WTC11 (cell line): ENCODE results near the gene NEDD4. TPM values are rescaled to one million over a fixed set of nuclear protein-coding genes. Genes with fewer than 3 reads are reported as not detected.

Source experiments
- ATAC-seq: fragments of 200-7000 bp; cut with Tn5 transposase; 2 replicates; pipeline ENCODE4 v1.10.0; 2021; ENCODE audit warnings: mild to moderate bottlenecking, moderate library complexity
- CTCF ChIA-PET: fragments of 300-600 bp; sonication (Branson Sonifier 250); formaldehyde crosslinking; loops from one replicate; lab custom pipeline; 2021; ENCODE audit warnings: antibody characterized with exemption; lab: Charles Lee
- POLR2A ChIA-PET: fragments of 350-600 bp; sonication (Branson Sonifier 250); formaldehyde crosslinking; loops from one replicate; lab custom pipeline; 2021; ENCODE audit warnings: antibody characterized with exemption; lab: Charles Lee
- DNase-seq: peaks from one replicate; pipeline ENCODE4 v3.0.0; 2021; ENCODE audit warnings: low spot score
- H3K27ac Mint-ChIP-seq: 2 replicates; pipeline ENCODE4 v1.8.0; 2021; ENCODE audit warnings: mixed read lengths
- H3K27me3 Mint-ChIP-seq: 2 replicates; pipeline ENCODE4 v1.8.0; 2021; ENCODE audit warnings: low read depth, mild to moderate bottlenecking, moderate library complexity, mixed read lengths
- H3K36me3 Mint-ChIP-seq: 2 replicates; pipeline ENCODE4 v1.8.0; 2021; ENCODE audit warnings: mixed read lengths
- H3K4me1 Mint-ChIP-seq: 2 replicates; pipeline ENCODE4 v1.8.0; 2022; ENCODE audit warnings: mixed read lengths
- H3K4me3 Mint-ChIP-seq: 2 replicates; pipeline ENCODE4 v1.8.0; 2021; ENCODE audit warnings: mild to moderate bottlenecking, moderate library complexity, mixed read lengths
- H3K9me3 Mint-ChIP-seq: 2 replicates; pipeline ENCODE4 v1.8.0; 2021; ENCODE audit warnings: mixed read lengths
- ARID4B ChIP-seq: sonication (generic); formaldehyde crosslinking; IDR thresholded peaks from 2 replicates; pipeline ENCODE4 v1.8.0; 2023; ENCODE audit warnings: missing genetic modification reagents, mild to moderate bottlenecking, borderline replicate concordance
- ATF1 ChIP-seq: sonication (generic); formaldehyde crosslinking; IDR thresholded peaks from 2 replicates; pipeline ENCODE4 v1.8.1; 2023; ENCODE audit warnings: mild to moderate bottlenecking, moderate library complexity, missing genetic modification reagents
- E2F1 ChIP-seq: sonication (generic); formaldehyde crosslinking; IDR thresholded peaks from 2 replicates; pipeline ENCODE4 v1.8.0; 2022; ENCODE audit warnings: mild to moderate bottlenecking, missing genetic modification reagents
- E2F5 ChIP-seq: sonication (generic); formaldehyde crosslinking; IDR thresholded peaks from 2 replicates; pipeline ENCODE4 v1.8.1; 2022; ENCODE audit warnings: mild to moderate bottlenecking, moderate library complexity, missing genetic modification reagents
- FOXP1 ChIP-seq: sonication (generic); formaldehyde crosslinking; IDR thresholded peaks from 2 replicates; pipeline ENCODE4 v1.8.0; 2022; ENCODE audit warnings: missing genetic modification reagents, mild to moderate bottlenecking, moderate library complexity, borderline replicate concordance
- GABPB1 ChIP-seq: sonication (generic); formaldehyde crosslinking; IDR thresholded peaks from 2 replicates; pipeline ENCODE4 v1.8.1; 2023; ENCODE audit warnings: mild to moderate bottlenecking, missing genetic modification reagents
- GRHL2 ChIP-seq: fragments of 250-450 bp; sonication (Bioruptor Pico); IDR thresholded peaks from 2 replicates; pipeline ENCODE4 v1.8.0; 2022; ENCODE audit warnings: mild to moderate bottlenecking, moderate library complexity; ENCODE audit not compliant: insufficient replicate concordance, severe bottlenecking
- HMGA2 ChIP-seq: fragments of 250-450 bp; sonication (Bioruptor Pico); IDR thresholded peaks from 2 replicates; pipeline ENCODE4 v1.4.0; 2021; ENCODE audit warnings: mild to moderate bottlenecking, moderate library complexity
- HMGXB4 ChIP-seq: sonication (generic); formaldehyde crosslinking; IDR thresholded peaks from 2 replicates; pipeline ENCODE4 v1.8.1; 2023; ENCODE audit warnings: mild to moderate bottlenecking, moderate library complexity, missing genetic modification reagents
- IRF1 ChIP-seq: sonication (generic); formaldehyde crosslinking; IDR thresholded peaks from 2 replicates; pipeline ENCODE4 v1.8.0; 2023; ENCODE audit warnings: missing genetic modification reagents
- JUN ChIP-seq: sonication (generic); formaldehyde crosslinking; IDR thresholded peaks from 2 replicates; pipeline ENCODE4 v1.8.0; 2023; ENCODE audit warnings: mild to moderate bottlenecking, missing genetic modification reagents
- NFYB ChIP-seq: sonication (generic); formaldehyde crosslinking; conservative IDR thresholded peaks from 2 replicates; pipeline ENCODE4 v1.8.0; 2022; ENCODE audit warnings: low read depth, missing genetic modification reagents
- PRDM15 ChIP-seq: sonication (generic); formaldehyde crosslinking; IDR thresholded peaks from 2 replicates; pipeline ENCODE4 v1.8.0; 2022; ENCODE audit warnings: missing genetic modification reagents
- PREB ChIP-seq: sonication (generic); formaldehyde crosslinking; IDR thresholded peaks from 2 replicates; pipeline ENCODE4 v1.8.1; 2022; ENCODE audit warnings: mild to moderate bottlenecking, missing genetic modification reagents, moderate library complexity, borderline replicate concordance
- PRRX2 ChIP-seq: fragments of 250-450 bp; sonication (Bioruptor Pico); IDR thresholded peaks from 2 replicates; pipeline ENCODE4 v1.8.0; 2021; ENCODE audit warnings: mild to moderate bottlenecking
- USF2 ChIP-seq: sonication (generic); formaldehyde crosslinking; IDR thresholded peaks from 2 replicates; pipeline ENCODE4 v1.8.1; 2023; ENCODE audit warnings: mild to moderate bottlenecking, missing genetic modification reagents, moderate library complexity
- ZBTB21 ChIP-seq: sonication (generic); formaldehyde crosslinking; IDR thresholded peaks from 2 replicates; pipeline ENCODE4 v1.8.1; 2023; ENCODE audit warnings: mild to moderate bottlenecking, missing genetic modification reagents, borderline replicate concordance
- ZNF396 ChIP-seq: fragments of 250-450 bp; sonication (Bioruptor Pico); IDR thresholded peaks from 2 replicates; pipeline ENCODE4 v1.8.0; 2021; ENCODE audit warnings: mild to moderate bottlenecking, moderate library complexity, borderline replicate concordance
- ZNF423 ChIP-seq: fragments of 250-450 bp; sonication (Bioruptor Pico); IDR thresholded peaks from 2 replicates; pipeline ENCODE4 v2.1.2; 2022; ENCODE audit warnings: mild to moderate bottlenecking, moderate library complexity
- total RNA-seq: library from RNA; stranded (reverse); gene quantifications from 3 replicates; pipeline ENCODE4 v1.2.3, GENCODE V29; 2021

Gene NEDD4
- total RNA-seq, 1 experiment from 2014 or later = 4.5 TPM

GRCh38 chr15:55829826-55830225 lies 163.6 kb downstream of the NEDD4 start (continued):
- no peak for TF ChIP-seq HMGXB4 (CRISPR knock-in tag)
- no peak for TF ChIP-seq ATF1 (CRISPR knock-in tag)
- no peak for TF ChIP-seq JUN (CRISPR knock-in tag)
- TF ChIP-seq FOXP1 (CRISPR knock-in tag) = no peak
- TF ChIP-seq USF2 (CRISPR knock-in tag) = no peak
- TF ChIP-seq GABPB1 (CRISPR knock-in tag) = no peak
- no peak for TF ChIP-seq HMGA2 (CRISPR knock-in tag)
- TF ChIP-seq, all 79 proteins: peak for 0

GRCh38 chr15:55827955-55828354 lies 165.5 kb downstream of the NEDD4 start:
- H3K36me3 Mint-ChIP-seq = no peaks in the 10 kb centered on the region
- POLR2A ChIA-PET = no interaction called here
- H3K4me1 Mint-ChIP-seq = no peaks in the 10 kb centered on the region
- no peaks in the 10 kb centered on the region for H3K9me3 Mint-ChIP-seq
- no peak overlapping the region for H3K4me3 Mint-ChIP-seq
- TF ChIP-seq ZBTB21 (CRISPR knock-in tag) (no peak), ZNF423 (no peak), PRRX2 (no peak), GRHL2 (no peak), JUN (CRISPR knock-in tag) (no peak)
- no peak overlapping the region for H3K27ac Mint-ChIP-seq
- H3K27me3 Mint-ChIP-seq = no peaks in the 10 kb centered on the region; the same call in 1 of the 2 replicates
- no peak for DNase-seq
- ATAC-seq = no peak
- CTCF ChIA-PET = interaction anchor here (1.1 kb wide), 1 partner anchor 180 kb away, joined by 3 read pairs; no protein-coding TSS in a partner anchor

- H3K36me3 Mint-ChIP-seq = no peaks in the 10 kb centered on the region
- POLR2A ChIA-PET = no interaction called here
- DNase-seq = no peak
- ATAC-seq = no peak
- no peak overlapping the region for H3K27ac Mint-ChIP-seq
- H3K27me3 Mint-ChIP-seq = no peaks in the 10 kb centered on the region; the same call in 1 of the 2 replicates
- no peaks in the 10 kb centered on the region for H3K4me1 Mint-ChIP-seq
- CTCF ChIA-PET = no interaction called here
- H3K4me3 Mint-ChIP-seq = no peak overlapping the region
- H3K9me3 Mint-ChIP-seq = no peaks in the 10 kb centered on the region
- no peak for TF ChIP-seq NFYB (CRISPR knock-in tag)
- TF ChIP-seq ARID4B = no peak
- TF ChIP-seq PREB (CRISPR knock-in tag) = no peak
- no peak for TF ChIP-seq ZNF396 (CRISPR knock-in tag)
- TF ChIP-seq E2F1 (CRISPR knock-in tag) = no peak
- no peak for TF ChIP-seq E2F5 (CRISPR knock-in tag)
- TF ChIP-seq IRF1 = no peak
- no peak for TF ChIP-seq PRDM15
Observed at GRCh38 chr15:55827204-55827603, 166.2 kb downstream of the NEDD4 start.
